Brain microvascular endothelial cell (primary cell): Measurements from ENCODE around the gene ATG12.

ENCODE experiments used
- DNase-seq: peaks from one replicate; pipeline ENCODE4 v3.0.0-alpha.2; 2020
- H3K27ac ChIP-seq: fragments of 250-450 bp; sonication (Bioruptor Pico); 2 replicates; pipeline ENCODE4 v1.5.1; 2020; ENCODE audit warnings: mild to moderate bottlenecking, moderate library complexity
- H3K27me3 ChIP-seq: fragments of 250-450 bp; sonication (Bioruptor Pico); replicated peaks from 2 replicates; pipeline ENCODE4 v1.5.1; 2020; ENCODE audit warnings: mild to moderate bottlenecking
- H3K36me3 ChIP-seq: fragments of 250-450 bp; sonication (Bioruptor Pico); replicated peaks from 2 replicates; pipeline ENCODE4 v1.5.1; 2020; ENCODE audit warnings: mild to moderate bottlenecking
- H3K4me3 ChIP-seq: 2 replicates; pipeline ENCODE4 v1.5.1; 2011; ENCODE audit warnings: low read depth, mild to moderate bottlenecking, control low read depth, low read length, moderate library complexity
- CTCF ChIP-seq: IDR thresholded peaks from 2 replicates; pipeline ENCODE4 v1.5.1; 2011; ENCODE audit warnings: low read depth, mild to moderate bottlenecking, moderate library complexity, low read length, control low read depth, inconsistent platforms; ENCODE audit errors: missing control alignments
- in situ Hi-C: cut with HindIII; loops from 2 replicates; pipeline ENCODE4 v1.10.0; 2017; ENCODE audit warnings: low sequenced_read_pairs, low pct_ligation_motif_present

Gene ATG12

GRCh38 chr5:115801984-115802383 is 39.4 kb downstream of the ATG12 start:
- Histone ChIP-seq H3K4me3 (no peak overlapping the region), H3K27ac (no peak overlapping the region), H3K27me3 (no peaks in the 10 kb centered on the region), H3K36me3 (no peaks in the 10 kb centered on the region)
- in situ Hi-C loops = no loop called here
- DNase-seq = no peak
- no peak for TF ChIP-seq CTCF

GRCh38 chr5:115801152-115801551 is 40.2 kb downstream of the ATG12 start:
- no peak for TF ChIP-seq CTCF
- Histone ChIP-seq H3K4me3 (no peak overlapping the region), H3K27ac (no peak overlapping the region), H3K27me3 (no peaks in the 10 kb centered on the region), H3K36me3 (no peaks in the 10 kb centered on the region)
- no peak for DNase-seq
- in situ Hi-C loops = no loop called here

GRCh38 chr5:115800108-115800507 is 41.3 kb downstream of the ATG12 start:
- H3K36me3 ChIP-seq = no peaks in the 10 kb centered on the region
- DNase-seq = no peak
- no peaks in the 10 kb centered on the region for H3K27me3 ChIP-seq
- H3K27ac ChIP-seq = no peak overlapping the region
- TF ChIP-seq CTCF = no peak
- in situ Hi-C loops = no loop called here
- no peak overlapping the region for H3K4me3 ChIP-seq

- no peak overlapping the region for H3K27ac ChIP-seq
- no peak for DNase-seq
- no peak overlapping the region for H3K4me3 ChIP-seq
- in situ Hi-C loops = no loop called here
- H3K27me3 ChIP-seq = no peaks in the 10 kb centered on the region
- TF ChIP-seq CTCF = no peak
- H3K36me3 ChIP-seq = no peaks in the 10 kb centered on the region
These were observed 43.1 kb downstream of the ATG12 start for GRCh38 chr5:115798252-115798651.

GRCh38 chr5:115796656-115797055 is 44.7 kb downstream of the ATG12 start:
- in situ Hi-C loops = no loop called here
- no peak overlapping the region for H3K4me3 ChIP-seq
- no peak overlapping the region for H3K27ac ChIP-seq
- no peak for TF ChIP-seq CTCF
- no peaks in the 10 kb centered on the region for H3K27me3 ChIP-seq
- no peaks in the 10 kb centered on the region for H3K36me3 ChIP-seq
- no peak for DNase-seq

- H3K27me3 ChIP-seq = no peaks in the 10 kb centered on the region
- in situ Hi-C loops = no loop called here
- H3K36me3 ChIP-seq = no peaks in the 10 kb centered on the region
These were observed 45.7 kb downstream of the ATG12 start for GRCh38 chr5:115795700-115796099.

More at GRCh38 chr5:115795700-115796099, 45.7 kb downstream of the ATG12 start:
- H3K4me3 ChIP-seq = no peak overlapping the region
- DNase-seq = no peak
- H3K27ac ChIP-seq = no peak overlapping the region
- TF ChIP-seq CTCF = no peak
